ENCODE data around the gene MTERF1.

Gene MTERF1

DNA sequence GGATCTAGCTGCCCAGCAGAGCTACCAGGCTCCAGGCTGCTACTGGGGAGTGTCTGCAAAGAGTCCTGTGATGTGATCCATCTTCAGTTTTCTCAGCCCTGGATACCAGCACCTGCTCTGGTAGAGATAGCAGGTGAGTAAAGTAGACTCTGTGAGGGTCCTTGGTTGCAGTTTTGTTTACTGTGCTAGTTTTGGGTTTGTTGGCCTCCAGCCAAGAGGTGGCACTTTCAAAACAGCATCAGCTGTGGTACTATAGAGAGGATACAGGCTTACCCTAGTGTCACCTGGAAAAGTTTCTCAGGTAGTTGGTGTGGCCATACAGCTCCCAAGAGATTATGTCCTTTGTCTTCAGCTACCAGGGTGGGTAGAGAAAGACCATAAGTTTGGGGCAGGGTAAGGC lies 56.3 kb downstream of the MTERF1 start:
- TF ChIP-seq, protein P1, sequence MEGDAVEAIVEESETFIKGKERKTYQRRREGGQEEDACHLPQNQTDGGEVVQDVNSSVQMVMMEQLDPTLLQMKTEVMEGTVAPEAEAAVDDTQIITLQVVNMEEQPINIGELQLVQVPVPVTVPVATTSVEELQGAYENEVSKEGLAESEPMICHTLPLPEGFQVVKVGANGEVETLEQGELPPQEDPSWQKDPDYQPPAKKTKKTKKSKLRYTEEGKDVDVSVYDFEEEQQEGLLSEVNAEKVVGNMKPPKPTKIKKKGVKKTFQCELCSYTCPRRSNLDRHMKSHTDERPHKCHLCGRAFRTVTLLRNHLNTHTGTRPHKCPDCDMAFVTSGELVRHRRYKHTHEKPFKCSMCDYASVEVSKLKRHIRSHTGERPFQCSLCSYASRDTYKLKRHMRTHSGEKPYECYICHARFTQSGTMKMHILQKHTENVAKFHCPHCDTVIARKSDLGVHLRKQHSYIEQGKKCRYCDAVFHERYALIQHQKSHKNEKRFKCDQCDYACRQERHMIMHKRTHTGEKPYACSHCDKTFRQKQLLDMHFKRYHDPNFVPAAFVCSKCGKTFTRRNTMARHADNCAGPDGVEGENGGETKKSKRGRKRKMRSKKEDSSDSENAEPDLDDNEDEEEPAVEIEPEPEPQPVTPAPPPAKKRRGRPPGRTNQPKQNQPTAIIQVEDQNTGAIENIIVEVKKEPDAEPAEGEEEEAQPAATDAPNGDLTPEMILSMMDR (IDR thresholded peaks at IDR 0.05; ENCODE audit: extremely low read depth, missing control alignments): no peak
- DNase-seq (ENCODE audit: low spot score): no peak

All from GM20000 (cell line).